Heart left ventricle (tissue), 13 donors: ENCODE data around the gene PCDHGA1.
"Not testable (repeated sequence)": the region's sequence is repeated elsewhere in the genome, so short reads cannot be mapped to it uniquely, and the experiment has no call there.

Experiments
- CTCF ChIP-seq, 12 donors: fragments of 200-600 bp; sonication (generic) in 4 of 12; IDR thresholded peaks; one replicate each; pipeline versions ENCODE4 v1.5.0 to v1.8.0; 2018 to 2022; ENCODE audit warnings: antibody characterized with exemption in 12 of 12, mild to moderate bottlenecking in 5 of 12
- POLR2A ChIP-seq, 2 donors: fragments of 450-650 bp; IDR thresholded peaks; one replicate each; pipeline ENCODE4 v1.6.1; 2017; ENCODE audit warnings: antibody characterized with exemption in 2 of 2, mild to moderate bottlenecking in 2 of 2, moderate library complexity in 2 of 2
- donor health status: ischemic (EF 13 %, LVEDD 7.1; RV severe dilation, severe dysfunction).
- donor health status: DM: no; HTN: yes; CAD: no.
- donor health status: DM: no; HTN: no; CAD: no.
- donor health status: ischemic (EF 25% LVEDD 6.9; RV normal size, moderate dysfunction).
- donor health status: ischemic (EF 25% LVEDD 5.7; RV mildly dilated, moderate dysfunction).
- donor health status: ischemic (EF 35%, LVEDD 5.7; RV mildly dilated, moderate dysfunction).
- donor health status: nonischemic (EF 11% LVEDD 7.7; RV severe dilation, severe dysfunction).
- donor health status: DM: yes; HTN: yes; CAD: no.
- donor health status: PGD.
- donor health status: ischemic (EF 29% LVEDD 5.4; RV normal size, mild dysfunction).
- donor health status: nonischemic (EF 23%, LVEDD 6.1; RV moderate dilation, normal function).

GRCh38 chr5:141415275-141415618 is 84.9 kb downstream of the PCDHGA1 start:
- TF ChIP-seq CTCF, POLR2A (IDR thresholded peaks at IDR 0.05): not testable (repeated sequence)
